ENCODE results near the gene TMEM39A. TPM values are rescaled to one million over a fixed set of nuclear protein-coding genes. Genes with fewer than 3 reads are reported as not detected.

TMEM39A gene
- total and polyA plus RNA-seq, 2 of the 4 experiments (the other 2 are of a cell fraction) = 29.6 to 117 TPM

DNA sequence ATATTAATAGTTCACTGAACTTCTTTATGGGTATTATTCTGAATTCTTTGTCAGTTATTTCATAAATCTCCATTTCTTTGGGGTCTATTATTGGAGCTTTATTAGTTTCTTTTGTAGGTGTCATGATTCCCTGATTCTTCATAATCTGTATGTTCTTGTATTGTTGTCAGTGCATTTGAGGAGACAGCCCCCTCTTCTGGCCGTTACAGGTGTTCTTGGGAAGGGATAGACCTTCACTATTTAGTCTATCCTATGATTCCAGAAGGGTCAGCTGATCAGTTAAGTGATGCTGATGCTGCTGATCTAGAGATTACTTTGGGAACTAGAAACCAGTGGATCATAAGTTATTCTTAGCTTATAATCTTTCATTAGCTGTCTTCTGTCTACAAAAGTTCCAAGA, 34.9 kb downstream of the TMEM39A start (continued):
- TF ChIP-seq RCOR1 (IDR thresholded peaks at IDR 0.05; ENCODE audit: insufficient replicate concordance, low read length) = no peak
- TF ChIP-seq, protein P1, sequence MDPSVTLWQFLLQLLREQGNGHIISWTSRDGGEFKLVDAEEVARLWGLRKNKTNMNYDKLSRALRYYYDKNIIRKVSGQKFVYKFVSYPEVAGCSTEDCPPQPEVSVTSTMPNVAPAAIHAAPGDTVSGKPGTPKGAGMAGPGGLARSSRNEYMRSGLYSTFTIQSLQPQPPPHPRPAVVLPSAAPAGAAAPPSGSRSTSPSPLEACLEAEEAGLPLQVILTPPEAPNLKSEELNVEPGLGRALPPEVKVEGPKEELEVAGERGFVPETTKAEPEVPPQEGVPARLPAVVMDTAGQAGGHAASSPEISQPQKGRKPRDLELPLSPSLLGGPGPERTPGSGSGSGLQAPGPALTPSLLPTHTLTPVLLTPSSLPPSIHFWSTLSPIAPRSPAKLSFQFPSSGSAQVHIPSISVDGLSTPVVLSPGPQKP (IDR thresholded peaks at IDR 0.05; ENCODE audit: borderline replicate concordance, low read depth, low read length) = no peak

DNA sequence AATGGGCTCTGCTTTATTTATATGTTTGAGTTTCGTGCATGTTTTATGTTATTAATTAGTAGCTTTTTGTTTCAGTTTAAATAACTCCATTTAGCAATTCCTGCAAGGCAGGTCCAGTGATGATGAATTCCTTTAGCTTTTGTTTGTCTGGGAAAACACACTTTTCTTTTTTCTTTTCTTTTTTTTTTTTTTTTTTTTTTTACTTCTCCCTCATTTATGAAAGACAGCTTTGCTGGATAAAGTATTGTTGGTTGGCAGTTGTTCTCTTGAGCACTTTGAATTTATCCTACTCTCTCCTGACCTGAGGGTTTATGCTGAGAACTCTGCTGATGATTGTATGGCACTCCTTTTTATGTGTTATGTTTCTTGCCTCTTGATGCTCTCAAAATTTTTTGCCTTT, 35.7 kb downstream of the TMEM39A start:
- dilution Hi-C loops (cut with HindIII; ENCODE audit: low sequenced_read_pairs, unreplicated experiment) (no loop called here), intact Hi-C loops (cut with micrococcal nuclease) (no loop called here), in situ Hi-C loops (cut with MboI; ENCODE audit: low sequenced_read_pairs) (no loop called here)
- Histone ChIP-seq H3K23ac (ENCODE audit: low read depth, low read length) (no peak overlapping the region), H3K27me3 (ENCODE audit: control insufficient read depth, insufficient read depth, low read length) (no peaks in the 10 kb centered on the region), H4K91ac (ENCODE audit: insufficient read depth, low read depth, low read length) (no peak overlapping the region), H2BK5ac (ENCODE audit: low read depth, low read length, poor library complexity, severe bottlenecking) (no peak overlapping the region), H4K5ac (ENCODE audit: low read depth, low read length) (no peak overlapping the region), H2BK15ac (ENCODE audit: low read depth, low read length) (no peak overlapping the region), H2AK5ac (ENCODE audit: low read depth, low read length) (no peak overlapping the region), H3K14ac (replicated peaks; ENCODE audit: low read depth, low read length) (no peak overlapping the region), H3K4me3 (ENCODE audit: insufficient read depth, low read depth, low read length) (no peak overlapping the region), H3K4ac (ENCODE audit: low read depth, low read length) (no peak overlapping the region), H3K9me1 (ENCODE audit: insufficient read depth, low read length) (no peaks in the 10 kb centered on the region), H2AFZ (replicated peaks; ENCODE audit: low read length, poor library complexity) (no peak overlapping the region), H2BK120ac (ENCODE audit: low read depth, low read length) (no peak overlapping the region), H4K20me1 (ENCODE audit: insufficient read depth, low read length) (no peaks in the 10 kb centered on the region; the same call in 1 of the 2 replicates), H3K27ac (ENCODE audit: insufficient read depth, low read length) (no peak overlapping the region), H2BK20ac (ENCODE audit: low read depth, low read length) (no peak overlapping the region), H3K36me3 (ENCODE audit: control insufficient read depth, insufficient read depth, low read length) (peaks cover 24% of the 10 kb centered on the region), H3K4me1 (ENCODE audit: control insufficient read depth, insufficient read depth, low read length) (no peaks in the 10 kb centered on the region), H4K8ac (ENCODE audit: low read depth in 2 of 2, low read length in 2 of 2) (no peak overlapping the region), H3K4me2 (ENCODE audit: low read depth, low read length) (no peak overlapping the region), H3K9ac (ENCODE audit: low read depth, low read length) (no peak overlapping the region), H2AK9ac (replicated peaks; ENCODE audit: low read depth, low read length, poor library complexity) (no peak overlapping the region), H3K18ac (ENCODE audit: low read depth, low read length) (no peak overlapping the region), H3K56ac (ENCODE audit: extremely low read depth, insufficient read depth, low read length) (no peak overlapping the region), H3K79me1 (ENCODE audit: low read depth in 1 of 2, low read length in 2 of 2) (peaks cover 0 to 7% of the 10 kb centered on the region in 2 experiments; a peak in 1 of 4 replicates), H3K9me3 (ENCODE audit: control insufficient read depth, insufficient read depth, low read length) (peaks cover 26% of the 10 kb centered on the region)
- no TSS peak for BruUV-seq (replicated peaks)
- DNase-seq (no peak), ATAC-seq (ENCODE audit: low read depth) (no peak)
- ChIA-PET POLR2A (ENCODE audit: unreplicated experiment) (no interaction called here), CTCF (no interaction called here)
- WGBS, 2 experiments (ENCODE audit: extremely low coverage in 2 of 2, insufficient read length in 1 of 2) = no CpG with 5 or more reads among the region's 1 CpG
- TF ChIP-seq CEBPB (IDR thresholded peaks at IDR 0.05; ENCODE audit: low read depth, low read length) (no peak), RFX5 (IDR thresholded peaks at IDR 0.05; ENCODE audit: low read depth, low read length) (no peak), POLR2A (IDR thresholded peaks at IDR 0.05; ENCODE audit: low read depth, low read length) (no peak), FOS (IDR thresholded peaks at IDR 0.05; ENCODE audit: low read depth, low read length) (no peak), MXI1 (IDR thresholded peaks at IDR 0.05; ENCODE audit: borderline replicate concordance, low read depth, low read length) (no peak), RCOR1 (IDR thresholded peaks at IDR 0.05; ENCODE audit: insufficient replicate concordance, low read length) (no peak), MAZ (IDR thresholded peaks at IDR 0.05; ENCODE audit: borderline replicate concordance, low read depth, low read length) (no peak), CHD1 (IDR thresholded peaks at IDR 0.05; ENCODE audit: low read depth, low read length) (no peak)
- TF ChIP-seq, protein P2, sequence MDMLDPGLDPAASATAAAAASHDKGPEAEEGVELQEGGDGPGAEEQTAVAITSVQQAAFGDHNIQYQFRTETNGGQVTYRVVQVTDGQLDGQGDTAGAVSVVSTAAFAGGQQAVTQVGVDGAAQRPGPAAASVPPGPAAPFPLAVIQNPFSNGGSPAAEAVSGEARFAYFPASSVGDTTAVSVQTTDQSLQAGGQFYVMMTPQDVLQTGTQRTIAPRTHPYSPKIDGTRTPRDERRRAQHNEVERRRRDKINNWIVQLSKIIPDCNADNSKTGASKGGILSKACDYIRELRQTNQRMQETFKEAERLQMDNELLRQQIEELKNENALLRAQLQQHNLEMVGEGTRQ (IDR thresholded peaks at IDR 0.05; ENCODE audit: low read depth, low read length) = no peak
- TF ChIP-seq, protein P3, sequence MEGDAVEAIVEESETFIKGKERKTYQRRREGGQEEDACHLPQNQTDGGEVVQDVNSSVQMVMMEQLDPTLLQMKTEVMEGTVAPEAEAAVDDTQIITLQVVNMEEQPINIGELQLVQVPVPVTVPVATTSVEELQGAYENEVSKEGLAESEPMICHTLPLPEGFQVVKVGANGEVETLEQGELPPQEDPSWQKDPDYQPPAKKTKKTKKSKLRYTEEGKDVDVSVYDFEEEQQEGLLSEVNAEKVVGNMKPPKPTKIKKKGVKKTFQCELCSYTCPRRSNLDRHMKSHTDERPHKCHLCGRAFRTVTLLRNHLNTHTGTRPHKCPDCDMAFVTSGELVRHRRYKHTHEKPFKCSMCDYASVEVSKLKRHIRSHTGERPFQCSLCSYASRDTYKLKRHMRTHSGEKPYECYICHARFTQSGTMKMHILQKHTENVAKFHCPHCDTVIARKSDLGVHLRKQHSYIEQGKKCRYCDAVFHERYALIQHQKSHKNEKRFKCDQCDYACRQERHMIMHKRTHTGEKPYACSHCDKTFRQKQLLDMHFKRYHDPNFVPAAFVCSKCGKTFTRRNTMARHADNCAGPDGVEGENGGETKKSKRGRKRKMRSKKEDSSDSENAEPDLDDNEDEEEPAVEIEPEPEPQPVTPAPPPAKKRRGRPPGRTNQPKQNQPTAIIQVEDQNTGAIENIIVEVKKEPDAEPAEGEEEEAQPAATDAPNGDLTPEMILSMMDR (conservative IDR thresholded peaks at IDR 0.05; ENCODE audit: low read depth, low read length) = no peak

Data from IMR-90 (cell line).